ENCODE results near the gene CCDC107.

The CCDC107 gene

DNA sequence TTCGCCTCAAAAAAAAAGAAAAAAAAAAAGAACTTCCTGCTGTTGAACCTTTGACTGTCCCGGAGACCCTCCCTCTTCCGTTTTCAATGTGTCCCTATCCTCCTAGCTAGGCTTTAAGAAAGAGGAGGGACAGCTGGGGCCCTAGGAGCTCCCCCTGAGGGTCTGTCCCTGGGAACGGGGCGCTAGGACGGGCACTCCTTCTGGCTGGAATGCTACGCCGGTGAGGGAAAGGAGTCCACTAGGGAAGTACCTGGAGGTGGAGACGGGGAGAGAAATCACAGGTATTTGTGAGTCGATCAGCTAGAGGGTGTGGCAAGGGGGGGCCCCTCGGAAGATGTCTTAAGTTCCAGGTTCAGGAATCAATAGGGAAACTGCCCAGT, 11.9 kb upstream of the CCDC107 start:
- no peak for TF ChIP-seq REST (IDR thresholded peaks at IDR 0.05; ENCODE audit: insufficient read depth in 1 of 2, low read depth in 2 of 2, low read length in 2 of 2)
- TF ChIP-seq POLR2AphosphoS5 (IDR thresholded peaks at IDR 0.05; ENCODE audit: low read depth, low read length) = no peak
- TF ChIP-seq SIN3A (IDR thresholded peaks at IDR 0.05; ENCODE audit: borderline replicate concordance, insufficient read depth, low read length) = no peak
- no peak for TF ChIP-seq TAF1 (IDR thresholded peaks at IDR 0.05; ENCODE audit: borderline replicate concordance, insufficient read depth, low read length)
- TF ChIP-seq FOXP2 (optimal IDR thresholded peaks at IDR 0.05; ENCODE audit: borderline replicate concordance, extremely low read depth, extremely low read length, insufficient read depth) = no peak

DNA sequence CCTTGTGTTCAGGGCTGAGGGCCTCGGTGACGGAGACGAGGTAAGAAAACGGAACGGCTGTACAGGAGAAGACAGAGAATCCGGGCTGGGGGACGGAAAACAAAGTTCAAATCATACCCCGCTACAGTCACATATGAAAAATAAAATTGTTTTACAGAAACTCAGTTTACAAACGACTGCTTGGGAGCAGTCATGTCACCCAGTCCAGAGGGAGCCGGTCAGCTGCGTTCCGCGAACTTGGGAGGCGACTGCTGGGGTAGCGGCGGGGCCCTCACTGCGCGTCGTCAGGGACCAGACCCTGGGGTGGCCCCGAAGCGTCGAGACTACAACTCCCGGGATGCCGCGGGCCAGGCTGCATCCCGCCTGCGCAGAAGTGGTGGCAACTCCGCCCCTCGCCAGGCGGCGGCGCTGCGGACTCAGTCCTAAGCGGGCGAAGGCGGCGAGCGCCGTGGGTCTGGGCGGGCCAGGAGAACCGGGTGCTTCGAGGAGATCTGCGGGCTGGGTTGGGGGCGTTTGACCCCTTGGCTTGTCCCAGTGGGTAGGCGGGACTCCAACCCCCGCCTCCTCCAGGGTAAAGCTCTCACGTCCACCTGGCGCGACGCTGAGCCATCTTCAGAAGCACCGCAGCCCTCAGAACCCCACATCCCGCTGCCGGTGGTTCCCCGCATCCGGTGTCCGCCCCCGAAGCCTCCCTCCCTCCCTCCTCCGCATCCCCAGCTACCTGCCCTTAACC, 11.4 kb upstream of the CCDC107 start:
- TF ChIP-seq SIN3A (IDR thresholded peaks at IDR 0.05; ENCODE audit: borderline replicate concordance, insufficient read depth, low read length) (no peak), FOXP2 (optimal IDR thresholded peaks at IDR 0.05; ENCODE audit: borderline replicate concordance, extremely low read depth, extremely low read length, insufficient read depth) (peak; percentile 63), REST (IDR thresholded peaks at IDR 0.05; ENCODE audit: insufficient read depth in 1 of 2, low read depth in 2 of 2, low read length in 2 of 2) (no peak), POLR2AphosphoS5 (IDR thresholded peaks at IDR 0.05; ENCODE audit: low read depth, low read length) (peak; percentile 50; the same call in 1 of the 2 replicates), TAF1 (IDR thresholded peaks at IDR 0.05; ENCODE audit: borderline replicate concordance, insufficient read depth, low read length) (0 out of 2 replicates have a peak, but pooled peaks have one; percentile 38)

DNA sequence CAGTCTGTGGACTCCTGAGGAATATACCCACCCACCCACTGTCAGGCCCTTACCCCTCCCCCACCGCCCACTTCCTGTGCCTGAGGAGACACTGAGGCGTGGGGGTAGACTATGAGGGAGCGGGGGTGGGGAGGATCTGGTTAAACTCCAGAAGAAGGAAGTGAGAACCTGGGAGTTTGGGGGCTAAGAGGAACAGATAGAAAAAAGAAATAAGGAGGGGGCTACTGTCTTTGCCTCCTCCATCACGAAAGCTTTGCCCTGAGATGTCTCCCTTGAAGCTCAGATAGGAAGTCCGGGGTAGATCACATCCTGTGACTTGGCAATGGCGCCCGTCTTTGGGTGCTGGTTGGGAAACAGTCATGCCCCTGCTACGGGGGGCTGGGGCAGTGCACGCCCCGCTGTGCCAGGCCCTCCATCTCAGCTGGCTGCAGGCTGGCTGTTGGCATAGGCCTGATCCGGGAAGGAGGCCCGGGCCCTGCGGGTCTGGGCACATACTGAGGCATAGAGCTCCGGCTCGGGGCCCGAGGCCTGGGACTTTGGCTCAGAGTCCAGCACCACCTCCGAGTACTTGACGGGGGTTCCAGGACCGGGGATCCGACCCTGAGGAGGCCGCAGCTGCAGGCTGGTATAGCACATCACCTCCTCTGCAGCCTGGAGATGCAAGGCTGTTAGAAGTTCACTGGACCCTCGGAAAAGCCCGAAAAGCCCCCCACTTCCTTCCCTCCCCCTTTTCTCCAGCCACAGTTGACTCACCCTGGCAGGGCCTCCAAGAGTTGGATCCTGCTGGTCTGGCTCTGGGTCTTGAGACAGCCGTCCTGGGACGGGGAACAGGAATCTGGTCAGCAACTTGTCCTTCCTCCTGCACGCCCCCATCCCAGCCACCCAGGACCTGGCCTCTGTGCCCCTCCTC, 8.4 kb upstream of the CCDC107 start:
- TF ChIP-seq POLR2AphosphoS5 (IDR thresholded peaks at IDR 0.05; ENCODE audit: low read depth, low read length) (no peak), REST (IDR thresholded peaks at IDR 0.05; ENCODE audit: insufficient read depth in 1 of 2, low read depth in 2 of 2, low read length in 2 of 2) (no peak), SIN3A (IDR thresholded peaks at IDR 0.05; ENCODE audit: borderline replicate concordance, insufficient read depth, low read length) (no peak), TAF1 (IDR thresholded peaks at IDR 0.05; ENCODE audit: borderline replicate concordance, insufficient read depth, low read length) (no peak)

GRCh38 chr9:35650341-35651158, 7.5 kb upstream of the CCDC107 start, which contains the start of gene SIT1:
Gene SIT1 (minus strand): TSS chr9:35650931. CDS start chr9:35650853, 78 bp downstream.
- TF ChIP-seq TAF1 (IDR thresholded peaks at IDR 0.05; ENCODE audit: borderline replicate concordance, insufficient read depth, low read length) (no peak), SIN3A (IDR thresholded peaks at IDR 0.05; ENCODE audit: borderline replicate concordance, insufficient read depth, low read length) (no peak), FOXP2 (optimal IDR thresholded peaks at IDR 0.05; ENCODE audit: borderline replicate concordance, extremely low read depth, extremely low read length, insufficient read depth) (no peak), REST (IDR thresholded peaks at IDR 0.05; ENCODE audit: insufficient read depth in 1 of 2, low read depth in 2 of 2, low read length in 2 of 2) (no peak), POLR2AphosphoS5 (IDR thresholded peaks at IDR 0.05; ENCODE audit: low read depth, low read length) (no peak)

All from PFSK-1 (cell line).